GM13976 (cell line): ENCODE measurements around the gene PNLIP.

ENCODE experiments used
- DNase-seq: peaks from one replicate; pipeline ENCODE4 v3.0.0; 2012; ENCODE audit warnings: low spot score
- in situ Hi-C: fragments of 300-500 bp; cut with MboI; formaldehyde crosslinking; loops from one replicate; pipeline ENCODE4 v1.12.0; 2022; ENCODE audit warnings: low sequenced_read_pairs, mixed read lengths, inconsistent platforms; ENCODE audit not compliant: unreplicated experiment
- TF ChIP-seq, protein P1 (sequence below): IDR thresholded peaks from 2 replicates; pipeline ENCODE4 v1.5.1; 2012; ENCODE audit warnings: borderline replicate concordance, mild to moderate bottlenecking; ENCODE audit not compliant: insufficient read depth; ENCODE audit errors: extremely low read depth, missing control alignments, control extremely low read depth

PNLIP gene

DNA sequence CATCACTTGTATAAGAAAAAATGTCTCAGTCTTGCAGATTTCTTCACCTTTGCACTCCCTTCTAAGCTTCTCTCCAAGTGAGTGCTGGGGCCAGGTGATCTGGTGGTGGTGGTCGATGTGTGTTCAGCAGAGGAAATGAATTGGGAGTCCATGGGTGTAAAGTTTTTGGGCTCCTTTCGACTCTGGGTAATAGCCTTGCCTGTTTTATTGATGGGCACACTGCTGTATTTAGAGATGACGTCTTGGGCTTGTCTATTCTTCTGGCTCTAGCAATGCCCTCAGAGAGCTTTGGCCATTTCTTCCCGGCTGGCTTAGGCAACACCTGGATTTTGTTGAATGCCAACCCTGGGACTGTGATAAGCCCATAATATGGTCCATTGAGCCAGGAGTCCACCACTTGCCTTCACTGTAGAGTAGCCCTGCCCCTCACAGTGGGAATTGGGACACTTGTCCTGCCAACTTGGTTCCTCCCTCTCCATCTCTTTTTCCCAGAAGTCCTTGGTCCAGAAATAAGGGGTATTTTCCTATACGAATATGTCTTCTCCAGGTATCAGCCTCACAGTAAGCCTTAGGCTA is 11.7 kb downstream of the PNLIP start:
- TF ChIP-seq, protein P1, sequence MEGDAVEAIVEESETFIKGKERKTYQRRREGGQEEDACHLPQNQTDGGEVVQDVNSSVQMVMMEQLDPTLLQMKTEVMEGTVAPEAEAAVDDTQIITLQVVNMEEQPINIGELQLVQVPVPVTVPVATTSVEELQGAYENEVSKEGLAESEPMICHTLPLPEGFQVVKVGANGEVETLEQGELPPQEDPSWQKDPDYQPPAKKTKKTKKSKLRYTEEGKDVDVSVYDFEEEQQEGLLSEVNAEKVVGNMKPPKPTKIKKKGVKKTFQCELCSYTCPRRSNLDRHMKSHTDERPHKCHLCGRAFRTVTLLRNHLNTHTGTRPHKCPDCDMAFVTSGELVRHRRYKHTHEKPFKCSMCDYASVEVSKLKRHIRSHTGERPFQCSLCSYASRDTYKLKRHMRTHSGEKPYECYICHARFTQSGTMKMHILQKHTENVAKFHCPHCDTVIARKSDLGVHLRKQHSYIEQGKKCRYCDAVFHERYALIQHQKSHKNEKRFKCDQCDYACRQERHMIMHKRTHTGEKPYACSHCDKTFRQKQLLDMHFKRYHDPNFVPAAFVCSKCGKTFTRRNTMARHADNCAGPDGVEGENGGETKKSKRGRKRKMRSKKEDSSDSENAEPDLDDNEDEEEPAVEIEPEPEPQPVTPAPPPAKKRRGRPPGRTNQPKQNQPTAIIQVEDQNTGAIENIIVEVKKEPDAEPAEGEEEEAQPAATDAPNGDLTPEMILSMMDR: no peak
- no peak for DNase-seq
- in situ Hi-C loops: no loop called here

- TF ChIP-seq, protein P1: no peak
- no peak for DNase-seq
- in situ Hi-C loops: no loop called here
These were observed 19.8 kb downstream of the PNLIP start for GRCh38 chr10:116565534-116565933.

DNA sequence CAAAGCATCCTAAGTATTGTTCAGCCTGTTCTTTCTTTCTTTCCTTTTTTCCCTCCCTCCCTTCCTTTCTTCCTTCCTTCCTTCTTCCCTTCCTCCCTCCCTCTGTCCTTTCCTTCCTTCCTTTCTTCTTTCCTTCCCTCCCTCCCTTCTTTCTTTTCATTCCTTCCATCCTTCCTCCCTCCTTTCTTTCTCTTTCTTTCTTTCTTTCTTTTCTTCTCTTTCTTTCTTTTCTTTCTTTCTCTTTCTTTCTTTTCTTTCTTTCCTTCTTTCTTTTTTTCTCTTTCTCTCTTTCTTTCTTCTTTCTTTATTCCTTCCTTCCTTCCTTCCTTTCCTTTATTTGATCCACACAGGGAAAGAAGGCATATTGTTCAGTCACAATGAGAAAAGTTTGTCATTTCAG is 21.2 kb downstream of the PNLIP start:
- DNase-seq: no peak
- TF ChIP-seq, protein P1: no peak
- in situ Hi-C loops: no loop called here

DNA sequence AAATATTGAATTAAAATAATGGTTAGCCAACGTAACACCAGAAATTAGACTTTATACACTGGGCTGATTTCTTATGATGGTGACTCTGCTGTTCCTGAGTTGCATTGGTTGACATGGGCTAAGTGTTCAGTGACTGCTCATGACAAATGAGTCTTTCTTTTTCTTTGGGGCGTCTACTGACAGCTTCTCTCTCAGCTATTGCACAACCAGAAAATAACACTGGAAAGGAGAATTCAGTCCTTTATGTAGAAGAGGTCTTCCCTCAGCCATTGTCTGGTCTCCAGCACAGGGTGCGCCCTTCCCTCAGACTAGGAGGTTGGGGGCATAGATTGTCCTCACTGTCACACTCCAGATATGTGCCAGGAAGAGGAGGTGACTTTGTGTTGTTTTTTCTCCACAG is 21.6 kb downstream of the PNLIP start:
- TF ChIP-seq, protein P1: no peak
- in situ Hi-C loops: no loop called here
- no peak for DNase-seq

- no peak for DNase-seq
- in situ Hi-C loops: no loop called here
- TF ChIP-seq, protein P1: no peak
These were observed 29.1 kb downstream of the PNLIP start for GRCh38 chr10:116574797-116575196.

DNA sequence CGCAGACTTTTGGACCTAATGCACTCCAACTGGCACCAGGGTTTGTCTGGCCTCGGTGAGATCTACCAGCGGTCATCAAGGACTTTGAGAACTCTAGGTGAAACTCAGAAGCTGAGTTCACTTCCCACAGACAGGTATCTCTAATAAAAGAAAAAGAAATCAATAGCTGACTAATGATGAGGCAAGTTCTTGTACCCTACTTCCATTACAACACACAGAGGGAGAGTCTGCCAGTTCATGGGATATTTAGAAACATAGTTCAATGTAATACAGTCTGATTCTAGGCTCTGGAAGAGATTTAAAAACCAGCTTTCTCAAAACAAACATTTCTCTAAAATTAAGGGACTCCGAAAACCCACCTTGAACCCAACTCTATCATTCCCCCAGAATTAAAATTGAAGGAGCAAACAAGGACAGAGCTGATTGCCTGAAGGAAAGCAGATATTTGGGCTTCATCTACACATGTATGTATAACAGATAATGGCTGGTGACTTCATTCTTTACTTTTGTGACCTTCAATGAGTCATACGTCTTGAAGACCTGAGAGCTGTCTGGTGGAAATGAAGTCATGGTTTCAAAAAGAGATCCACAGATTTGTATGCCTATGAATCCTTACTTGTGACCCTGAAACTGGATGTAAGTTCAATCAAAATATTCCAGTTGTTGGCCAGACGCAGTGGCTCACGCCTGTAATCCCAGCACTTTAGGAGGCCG is 42.3 kb downstream of the PNLIP start:
- in situ Hi-C loops: no loop called here
- TF ChIP-seq, protein P1: no peak
- no peak for DNase-seq

DNA sequence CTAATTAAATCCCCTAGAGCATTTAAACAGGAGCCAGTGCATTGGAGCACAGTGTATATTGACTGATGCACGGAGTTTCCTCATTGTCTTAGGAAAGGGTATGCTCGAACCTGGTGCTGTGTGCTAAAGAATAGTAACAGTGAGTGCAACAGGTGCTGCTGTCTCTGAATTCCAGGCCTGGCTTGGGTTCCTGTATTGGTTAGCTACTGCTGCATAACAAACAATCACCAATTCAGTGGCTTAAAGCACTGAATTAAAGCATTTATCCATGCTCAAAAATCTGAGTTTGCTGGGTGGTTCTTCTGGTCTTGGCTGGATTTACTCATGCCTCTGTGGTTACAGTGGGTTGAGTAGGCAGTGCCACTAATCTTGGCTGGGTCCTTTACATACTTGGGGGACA is 43.3 kb downstream of the PNLIP start:
- in situ Hi-C loops: no loop called here
- TF ChIP-seq, protein P1: no peak
- no peak for DNase-seq
